Stimulated activated CD8-positive, alpha-beta memory T cell treated with anti-CD3 and anti-CD28 coated beads, Interleukin-15, amount 100 ng/mL, for 1 hour (primary cell): ENCODE data around the gene TAS2R38.

ENCODE experiments used
- DNase-seq: peaks from one replicate; pipeline ENCODE4 v3.0.0-alpha.2; 2020; ENCODE audit warnings: low read depth

Gene TAS2R38

GRCh38 chr7:141975806-141976523 is 2.4 kb upstream of the TAS2R38 start:
- peak; percentile 31 for DNase-seq

DNA sequence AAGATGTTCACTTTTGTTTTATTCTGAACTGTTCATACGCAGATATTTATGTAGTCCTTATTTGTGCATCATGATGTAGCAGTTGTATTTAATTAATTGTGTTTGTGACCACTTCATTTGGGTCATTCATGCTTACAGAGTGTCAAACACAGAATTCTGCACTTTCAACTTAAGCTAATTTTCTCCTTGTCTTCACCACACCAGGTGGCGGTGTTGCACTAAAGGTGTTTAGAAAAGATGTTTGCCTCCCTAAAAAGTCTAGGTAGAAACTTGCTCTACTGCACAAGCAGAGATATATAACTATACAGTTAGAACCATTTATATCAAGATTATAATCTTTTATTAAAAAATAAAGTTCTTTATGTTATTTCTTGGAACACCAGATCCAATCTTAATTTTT is 1.3 kb upstream of the TAS2R38 start:
- no peak for DNase-seq

GRCh38 chr7:141960687-141961422 is 12.7 kb downstream of the TAS2R38 start:
- no peak for DNase-seq

DNA sequence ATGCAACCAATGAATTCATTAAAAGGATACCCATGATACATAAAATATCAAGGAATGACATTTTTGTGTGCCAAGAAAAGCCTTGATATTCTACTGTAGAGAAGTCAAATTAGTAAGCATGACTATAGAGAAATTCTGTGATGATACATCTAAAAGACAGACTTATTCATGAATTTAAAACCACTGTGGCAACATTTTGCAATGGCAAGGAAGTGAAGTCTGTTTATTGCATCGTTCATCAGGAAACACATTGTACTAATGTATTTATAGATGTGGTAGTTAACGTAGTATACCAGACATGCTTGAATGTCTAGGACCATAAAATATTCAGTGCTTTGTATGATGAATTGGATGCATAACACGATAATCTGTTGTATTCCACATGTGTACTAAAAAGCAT is 17.5 kb downstream of the TAS2R38 start:
- DNase-seq = no peak

DNA sequence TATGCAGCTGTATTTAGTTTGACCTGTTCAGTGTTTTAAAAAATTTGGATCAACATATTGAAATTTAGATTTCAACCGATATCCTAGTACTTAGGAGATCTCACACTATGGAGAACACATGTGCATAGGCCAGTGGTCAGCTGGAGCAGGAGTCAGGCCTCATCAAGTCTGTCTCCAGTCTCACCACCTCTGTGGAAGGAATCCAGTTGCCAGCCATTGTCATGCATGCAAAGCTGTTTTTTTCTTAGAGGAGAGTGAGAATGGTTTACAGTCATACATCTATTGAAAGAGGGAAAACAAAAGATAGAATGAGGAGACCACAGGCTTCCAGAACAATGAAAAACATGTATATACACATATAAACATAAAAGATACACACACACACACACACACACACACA is 19.2 kb downstream of the TAS2R38 start:
- DNase-seq = no peak

- no peak for DNase-seq
Measured at GRCh38 chr7:141952461-141952860, 21.1 kb downstream of the TAS2R38 start.

- DNase-seq = no peak
Measured at GRCh38 chr7:141950806-141951205, 22.8 kb downstream of the TAS2R38 start.

DNA sequence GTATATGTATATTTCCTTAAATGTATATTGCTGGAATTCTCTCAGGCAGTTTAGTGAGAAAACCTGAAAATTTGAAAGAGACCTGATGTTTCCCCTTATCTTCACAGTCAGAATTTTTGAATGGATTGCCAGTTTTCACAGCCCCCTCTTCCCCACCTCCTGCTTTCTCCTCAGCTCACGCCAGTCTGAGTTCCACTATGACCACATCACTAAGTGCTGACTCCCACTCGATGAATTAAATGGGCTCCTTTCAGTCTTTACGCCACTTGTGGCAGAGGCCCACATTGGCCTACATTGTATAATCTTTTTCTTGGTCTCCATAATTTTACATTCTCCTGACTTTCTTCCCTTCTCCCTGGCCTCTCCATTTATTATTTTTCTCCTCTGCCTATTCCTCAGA is 23.7 kb downstream of the TAS2R38 start:
- DNase-seq = no peak

GRCh38 chr7:141949451-141949850 is 24.1 kb downstream of the TAS2R38 start:
- DNase-seq = no peak

DNA sequence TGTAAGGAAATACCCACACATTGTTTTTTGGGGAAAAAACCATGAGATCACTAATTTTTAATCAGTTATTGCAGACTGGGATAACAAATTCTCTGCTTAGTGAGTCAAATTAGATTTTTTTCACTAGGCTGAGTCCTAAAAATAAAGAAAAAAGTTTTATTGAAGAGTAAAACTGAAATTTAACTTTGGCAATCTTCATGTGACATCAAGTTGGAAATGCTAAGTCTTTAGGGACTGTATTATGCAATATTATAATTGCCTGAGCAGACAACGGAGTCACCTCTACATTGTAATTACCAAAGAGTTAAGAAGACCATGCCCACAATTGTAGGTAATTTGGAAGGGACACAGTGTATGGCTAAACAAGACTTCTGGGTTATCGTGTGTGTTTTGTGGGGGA is 24.6 kb downstream of the TAS2R38 start:
- DNase-seq = no peak

GRCh38 chr7:141946796-141947195 is 26.8 kb downstream of the TAS2R38 start, which contains the start of gene CLEC5A:
CLEC5A (minus strand) TSS chr7:141946974; CDS start chr7:141946292, 682 bp downstream.
- no peak for DNase-seq

- no peak for DNase-seq
Measured at GRCh38 chr7:141945356-141945755, 28.2 kb downstream of the TAS2R38 start.

DNA sequence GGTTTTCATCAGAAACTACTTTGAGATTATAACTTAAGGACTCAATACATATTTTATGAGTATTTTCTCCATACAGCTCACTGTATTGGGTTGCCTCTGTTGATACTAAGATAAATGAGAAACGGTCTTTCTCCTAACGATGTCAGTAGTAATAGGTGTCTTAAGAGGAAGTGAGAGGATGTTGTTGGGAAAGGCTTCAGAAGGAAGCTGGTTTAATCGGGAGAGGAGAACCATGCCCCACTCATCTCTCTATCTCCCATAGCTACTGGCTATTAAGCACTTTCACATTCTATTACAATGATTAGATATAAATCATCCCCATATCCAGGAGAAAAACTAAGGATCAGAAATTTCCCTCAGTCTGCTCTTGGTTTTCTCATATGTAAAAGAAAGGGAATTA is 28.8 kb downstream of the TAS2R38 start:
- no peak for DNase-seq

- no peak for DNase-seq
Measured at GRCh38 chr7:141943846-141944245, 29.7 kb downstream of the TAS2R38 start.

DNA sequence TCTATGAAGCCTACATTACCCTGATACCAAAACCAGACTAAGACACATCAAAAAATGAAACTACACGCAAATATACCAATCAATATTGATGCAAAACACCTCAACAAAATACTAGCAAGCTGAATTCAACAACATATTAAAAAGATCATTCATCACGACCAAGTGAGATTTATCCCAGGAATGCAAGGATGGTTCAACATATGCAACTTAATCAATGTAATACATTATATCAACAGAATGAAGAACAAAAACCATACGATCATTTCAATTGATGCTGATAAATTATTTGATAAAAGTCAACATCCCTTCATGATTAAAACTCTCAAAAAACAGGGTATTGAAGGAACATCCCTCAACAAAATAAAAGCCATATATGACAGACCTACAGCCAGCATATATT is 32.5 kb downstream of the TAS2R38 start:
- DNase-seq = no peak

GRCh38 chr7:141930211-141930610 is 43.4 kb downstream of the TAS2R38 start:
- DNase-seq = no peak

- no peak for DNase-seq
Measured at GRCh38 chr7:141928845-141929195, 44.8 kb downstream of the TAS2R38 start.

DNA sequence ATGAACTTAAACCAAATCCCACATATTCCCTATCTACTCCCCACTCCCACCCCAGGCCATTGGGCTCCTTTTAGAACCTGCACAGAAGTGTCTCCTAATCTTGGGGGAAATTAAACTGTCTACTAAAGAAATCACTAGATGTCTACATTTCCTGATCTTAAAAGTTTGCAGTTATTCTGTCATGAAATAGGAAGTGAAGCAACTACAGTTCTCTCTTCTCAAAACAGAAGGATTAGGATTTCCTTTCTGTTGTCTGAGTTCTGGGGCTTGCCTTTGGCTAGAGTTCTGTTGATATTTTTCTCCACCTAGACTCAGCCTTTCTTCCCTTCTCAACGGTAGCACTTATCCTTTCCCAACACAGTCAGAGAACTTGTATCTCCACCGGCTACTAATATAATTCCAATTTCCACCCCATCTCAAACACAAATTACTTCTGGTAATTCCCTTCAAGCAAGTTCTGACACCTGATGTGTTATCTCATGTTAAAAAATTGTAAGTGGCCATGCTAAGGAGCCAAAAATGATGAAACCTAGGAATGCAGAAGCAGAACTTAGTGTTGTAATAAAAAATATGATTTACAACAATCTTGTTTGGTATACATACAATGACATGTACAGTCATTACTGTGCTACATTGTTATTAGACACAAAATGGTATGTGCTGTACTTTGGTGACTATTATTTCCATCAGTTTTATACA is 45.3 kb downstream of the TAS2R38 start:
- DNase-seq = no peak
